ENCODE data around the gene HOXA6. TPM values are rescaled to one million over a fixed set of nuclear protein-coding genes. Genes with fewer than 3 reads are reported as not detected.

HOXA6 gene
- total and polyA plus RNA-seq, 11 donors, result not detected

DNA sequence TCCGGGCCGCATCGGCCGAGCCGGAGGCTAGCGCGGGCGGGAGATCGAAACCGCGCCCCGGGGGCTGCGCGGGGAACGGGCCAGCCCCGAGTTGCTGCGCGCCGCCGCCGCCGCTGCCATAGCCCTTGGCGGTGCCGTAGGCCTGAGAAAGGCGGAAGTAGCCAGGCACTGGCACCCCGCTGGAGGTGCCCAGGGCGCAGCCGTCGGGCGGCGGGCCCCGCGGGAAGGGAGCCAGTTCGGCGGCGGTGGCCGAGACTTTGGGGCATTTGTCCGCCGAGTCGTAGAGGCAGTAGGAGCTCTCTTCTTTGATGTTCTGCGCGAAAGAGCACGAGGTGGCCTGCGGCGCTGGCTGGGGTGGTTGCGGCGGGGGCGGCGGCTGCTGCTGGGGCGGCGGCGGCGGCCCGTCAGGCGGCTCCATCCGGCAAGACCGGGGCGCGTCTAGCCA is 26.0 kb upstream of the HOXA6 start:
- DNase-seq, result peak in 1 of 5 donors; percentile 64
- no peaks in the 10 kb centered on the region for H3K36me3 ChIP-seq
- peaks cover 0 to 41% (median 20%) of the 10 kb centered on the region in 12 donors for H3K4me1 ChIP-seq
- WGBS, 4 donors, result 1 to 2% (median 1%) methylated on average over 17 to 59 of the region's 59 CpGs
- intact Hi-C loops (cut with DNase I), result loop anchor here in 1 of 10 donors (10.0 kb wide), 1 partner anchor 1309 kb away; no protein-coding TSS in a partner anchor
- no peaks in the 10 kb centered on the region for H3K9me3 ChIP-seq
- H3K27ac ChIP-seq, result peak overlapping the region in 1 of 12 donors; percentile 91
- peak in 2 of 4 donors; percentile 35 to 56 for ATAC-seq
- TF ChIP-seq, protein P1, sequence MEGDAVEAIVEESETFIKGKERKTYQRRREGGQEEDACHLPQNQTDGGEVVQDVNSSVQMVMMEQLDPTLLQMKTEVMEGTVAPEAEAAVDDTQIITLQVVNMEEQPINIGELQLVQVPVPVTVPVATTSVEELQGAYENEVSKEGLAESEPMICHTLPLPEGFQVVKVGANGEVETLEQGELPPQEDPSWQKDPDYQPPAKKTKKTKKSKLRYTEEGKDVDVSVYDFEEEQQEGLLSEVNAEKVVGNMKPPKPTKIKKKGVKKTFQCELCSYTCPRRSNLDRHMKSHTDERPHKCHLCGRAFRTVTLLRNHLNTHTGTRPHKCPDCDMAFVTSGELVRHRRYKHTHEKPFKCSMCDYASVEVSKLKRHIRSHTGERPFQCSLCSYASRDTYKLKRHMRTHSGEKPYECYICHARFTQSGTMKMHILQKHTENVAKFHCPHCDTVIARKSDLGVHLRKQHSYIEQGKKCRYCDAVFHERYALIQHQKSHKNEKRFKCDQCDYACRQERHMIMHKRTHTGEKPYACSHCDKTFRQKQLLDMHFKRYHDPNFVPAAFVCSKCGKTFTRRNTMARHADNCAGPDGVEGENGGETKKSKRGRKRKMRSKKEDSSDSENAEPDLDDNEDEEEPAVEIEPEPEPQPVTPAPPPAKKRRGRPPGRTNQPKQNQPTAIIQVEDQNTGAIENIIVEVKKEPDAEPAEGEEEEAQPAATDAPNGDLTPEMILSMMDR (IDR thresholded peaks at IDR 0.05), result no peak
- TF ChIP-seq POLR2A (IDR thresholded peaks at IDR 0.05), result no peak
- H3K4me3 ChIP-seq, result peak overlapping the region; percentile 25 to 59 (median 41)
- H3K27me3 ChIP-seq, result peaks cover 88 to 100% (median 99%) of the 10 kb centered on the region in 9 donors

DNA sequence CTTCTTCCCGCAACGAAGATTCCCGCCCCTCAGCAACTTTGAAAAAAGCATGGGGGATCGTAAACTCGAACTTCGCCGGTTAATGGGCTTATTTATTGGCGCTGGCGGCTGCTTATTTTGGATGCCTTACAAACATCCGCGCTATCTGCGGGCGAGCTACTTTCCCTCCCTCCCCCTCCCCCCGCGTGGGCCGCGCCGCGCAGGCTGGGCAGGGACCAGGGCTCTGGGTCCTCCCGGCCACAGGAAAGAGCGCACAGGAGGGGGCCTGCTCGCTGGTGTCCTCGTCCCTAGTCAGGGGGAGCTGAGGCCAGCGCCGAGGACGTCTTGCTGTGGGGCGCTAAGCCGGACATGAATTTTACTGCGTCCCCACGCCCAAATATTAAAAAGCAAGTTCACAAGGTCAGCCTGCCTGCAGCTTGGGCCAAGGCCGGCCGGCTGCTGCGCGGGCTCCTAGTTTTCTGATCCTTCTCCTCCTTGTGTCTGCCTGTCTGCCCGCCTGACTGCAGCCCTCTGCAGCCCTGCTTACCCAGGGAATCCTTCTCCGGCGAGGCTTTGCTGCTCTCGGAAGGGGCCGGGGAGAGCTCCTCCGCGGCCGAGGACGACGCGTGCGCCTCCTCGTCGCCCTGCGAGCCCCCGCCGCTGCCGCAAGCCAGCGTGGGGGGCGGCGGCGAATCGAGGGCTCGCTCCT is 25.4 kb upstream of the HOXA6 start:
- no peaks in the 10 kb centered on the region for H3K36me3 ChIP-seq
- peak in 1 of 4 donors; percentile 39 for ATAC-seq
- H3K27me3 ChIP-seq, result peaks cover 88 to 100% (median 99%) of the 10 kb centered on the region in 9 donors
- TF ChIP-seq, protein P1 (IDR thresholded peaks at IDR 0.05), result no peak
- TF ChIP-seq POLR2A (IDR thresholded peaks at IDR 0.05), result no peak
- 1 to 2% (median 1%) methylated on average over 26 to 58 of the region's 58 CpGs for WGBS, 4 donors
- H3K27ac ChIP-seq, result peak overlapping the region in 1 of 12 donors; percentile 91
- no peaks in the 10 kb centered on the region for H3K9me3 ChIP-seq
- H3K4me3 ChIP-seq, result peak overlapping the region; percentile 25 to 59 (median 41)
- H3K4me1 ChIP-seq, result peaks cover 0 to 41% (median 20%) of the 10 kb centered on the region in 12 donors
- peak in 1 of 5 donors; percentile 58 for DNase-seq
- intact Hi-C loops (cut with DNase I), result loop anchor here in 1 of 10 donors (10.0 kb wide), 1 partner anchor 1308 kb away; no protein-coding TSS in a partner anchor

DNA sequence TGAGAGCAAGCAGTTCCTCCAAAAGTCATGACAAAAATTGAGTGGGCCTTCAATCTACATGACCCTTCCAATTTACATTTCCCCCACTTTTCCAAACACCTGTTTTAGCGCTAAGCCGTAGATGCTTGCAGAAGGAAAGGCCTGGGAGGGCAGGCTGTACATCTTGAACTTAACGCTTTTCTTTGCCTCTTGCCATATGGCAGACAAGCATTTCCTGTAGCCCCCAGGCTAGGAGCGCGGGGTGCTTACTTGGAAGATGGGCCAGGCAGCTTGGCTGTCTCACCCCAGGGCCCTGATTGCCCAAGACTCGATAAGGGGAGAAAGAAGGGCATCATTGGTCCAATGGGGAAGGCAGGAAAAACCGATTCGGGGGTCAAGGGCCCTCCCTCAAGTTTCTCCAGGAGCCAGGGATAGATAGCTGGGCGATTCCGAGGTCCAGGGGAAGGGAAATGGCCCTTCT is 24.8 kb upstream of the HOXA6 start:
- ATAC-seq, result no peak
- intact Hi-C loops (cut with DNase I), result loop anchor here in 1 of 10 donors (10.0 kb wide), 1 partner anchor 1308 kb away; no protein-coding TSS in a partner anchor
- DNase-seq, result peak in 1 of 5 donors; percentile 27

More for the DNA sequence above, 24.8 kb upstream of the HOXA6 start:
- 6 to 11% (median 8%) methylated on average over 10 of the region's 10 CpGs for WGBS, 4 donors
- TF ChIP-seq, protein P1 (IDR thresholded peaks at IDR 0.05), result no peak
- TF ChIP-seq POLR2A (IDR thresholded peaks at IDR 0.05), result no peak
- Histone ChIP-seq H3K27ac (peak overlapping the region in 1 of 12 donors; percentile 91), H3K27me3 (peaks cover 86 to 100% (median 99%) of the 10 kb centered on the region in 9 donors), H3K4me3 (peak overlapping the region in 1 of 12 donors; percentile 59), H3K4me1 (peaks cover 0 to 41% (median 20%) of the 10 kb centered on the region in 12 donors), H3K9me3 (no peaks in the 10 kb centered on the region), H3K36me3 (no peaks in the 10 kb centered on the region)

All from heart left ventricle (tissue), 16 donors.